Endothelial cell of umbilical vein (primary cell): ENCODE data around the gene AMHR2. TPM values are rescaled to one million over a fixed set of nuclear protein-coding genes. Genes with fewer than 3 reads are reported as not detected.

ENCODE experiments used
- BruUV-seq: library from RNA; stranded (reverse); fragments of 400-500 nt; replicated peaks from 2 replicates; lab custom pipeline; 2021; lab: Mats Ljungman, UMichigan
- CTCF ChIA-PET: fragments of 300-600, 350-600 bp; sonication (Branson Sonifier 250); formaldehyde crosslinking; loops from one replicate; lab custom pipeline; 2021; ENCODE audit warnings: antibody characterized with exemption, inconsistent platforms; lab: Charles Lee
- POLR2A ChIA-PET: fragments of 300-600, 350-600 bp; sonication (Branson Sonifier 250); formaldehyde crosslinking; loops from one replicate; lab custom pipeline; 2021; ENCODE audit warnings: antibody characterized with exemption, inconsistent platforms; lab: Charles Lee
- DNase-seq: peaks from one replicate; pipeline ENCODE4 v3.0.0-alpha.2; 2011; ENCODE audit warnings: low read depth, low spot score
- FAIRE-seq: peaks from 2 replicates; lab custom pipeline; 2011; peaks lifted over from hg19 to GRCh38; lab: Jason Lieb, UNC
- H2AFZ ChIP-seq: 2 replicates; pipeline ENCODE4 v1.6.0; 2012; ENCODE audit warnings: low read depth, low read length, control low read depth, inconsistent platforms
- H3K27ac ChIP-seq: 2 replicates; pipeline ENCODE4 v1.5.1; 2011; ENCODE audit warnings: low read depth, mild to moderate bottlenecking, control low read depth, low read length, moderate library complexity; ENCODE audit not compliant: insufficient read depth
- H3K27me3 ChIP-seq, 2 experiments: 2 replicates each; pipeline versions ENCODE4 v1.6.0 to v1.6.1; 2011; ENCODE audit warnings: low read length in 2 of 2, mixed read lengths in 1 of 2; ENCODE audit not compliant: control insufficient read depth in 2 of 2, insufficient read depth in 2 of 2
- H3K36me3 ChIP-seq, 2 experiments: 2 replicates in 1 of 2; 3 replicates in 1 of 2; pipeline ENCODE4 v1.5.1; 2011; ENCODE audit warnings: low read length in 2 of 2, mild to moderate bottlenecking in 1 of 2, moderate library complexity in 1 of 2; ENCODE audit not compliant: control insufficient read depth in 2 of 2, insufficient read depth in 2 of 2; ENCODE audit errors: extremely low read depth in 1 of 2
- H3K4me1 ChIP-seq: 3 replicates; pipeline ENCODE4 v1.5.1; 2011; ENCODE audit warnings: mild to moderate bottlenecking, low read length; ENCODE audit not compliant: control insufficient read depth, insufficient read depth; ENCODE audit errors: extremely low read depth
- H3K4me2 ChIP-seq: 2 replicates; pipeline ENCODE4 v1.6.1; 2011; ENCODE audit warnings: low read length, control low read depth, mixed read lengths; ENCODE audit not compliant: insufficient read depth
- H3K4me3 ChIP-seq, 3 experiments: fragments of 200-600 bp in 1 of 3; sonication (generic), shearing (Covaris generic) in 1 of 3; replicated peaks in 1 of 3; 2 replicates each; pipeline ENCODE4 v1.5.1; 2011 to 2016; ENCODE audit warnings: control low read depth in 3 of 3, low read length in 3 of 3, mild to moderate bottlenecking in 2 of 3, inconsistent platforms in 1 of 3, low read depth in 1 of 3, moderate library complexity in 1 of 3; ENCODE audit not compliant: insufficient read depth in 1 of 3
- H3K79me2 ChIP-seq: 2 replicates; pipeline ENCODE4 v1.6.0; 2012; ENCODE audit warnings: low read length, inconsistent platforms; ENCODE audit not compliant: control insufficient read depth, insufficient read depth
- H3K9ac ChIP-seq: replicated peaks from 2 replicates; pipeline ENCODE3; 2011; ENCODE audit warnings: low read length, control low read depth; ENCODE audit not compliant: insufficient read depth; ENCODE audit errors: extremely low read depth
- H3K9me1 ChIP-seq: replicated peaks from 3 replicates; pipeline ENCODE4 v1.6.0; 2011; ENCODE audit warnings: mild to moderate bottlenecking, low read length; ENCODE audit not compliant: control insufficient read depth, insufficient read depth; ENCODE audit errors: extremely low read depth
- H3K9me3 ChIP-seq: replicated peaks from 2 replicates; pipeline ENCODE4 v1.5.1; 2012; ENCODE audit warnings: low read length, inconsistent platforms; ENCODE audit not compliant: control insufficient read depth, insufficient read depth
- H4K20me1 ChIP-seq: replicated peaks from 2 replicates; pipeline ENCODE3; 2011; ENCODE audit warnings: mild to moderate bottlenecking, low read length; ENCODE audit not compliant: control insufficient read depth, insufficient read depth; ENCODE audit errors: extremely low read depth
- EZH2 ChIP-seq: IDR thresholded peaks from 2 replicates; pipeline ENCODE4 v1.6.1; 2012; ENCODE audit warnings: borderline replicate concordance, low read depth, mild to moderate bottlenecking, moderate library complexity, low read length, inconsistent platforms; ENCODE audit not compliant: severe bottlenecking
- GATA2 ChIP-seq: IDR thresholded peaks from 2 replicates; pipeline ENCODE4 v1.7.0; 2011; ENCODE audit warnings: low read depth, mild to moderate bottlenecking, moderate library complexity, mixed read lengths, low read length; ENCODE audit not compliant: insufficient read length, insufficient read depth
- JUN ChIP-seq: IDR thresholded peaks from 2 replicates; pipeline ENCODE4 v1.6.1; 2011; ENCODE audit warnings: borderline replicate concordance, low read depth; ENCODE audit not compliant: insufficient read length, insufficient read depth
- MYC ChIP-seq: IDR thresholded peaks from one replicate; pipeline ENCODE4 v1.6.1; 2011; ENCODE audit warnings: mild to moderate bottlenecking, low read depth, low read length
- POLR2A ChIP-seq: IDR thresholded peaks from 2 replicates; pipeline ENCODE4 v1.6.1; 2012; ENCODE audit warnings: low read depth, mild to moderate bottlenecking, control low read depth, low read length
- POLR2AphosphoS5 ChIP-seq: IDR thresholded peaks from 2 replicates; pipeline ENCODE4 v1.6.1; 2012; ENCODE audit warnings: low read depth, mild to moderate bottlenecking, control low read depth, low read length, moderate library complexity; ENCODE audit not compliant: insufficient read depth
- dilution Hi-C: fragments of 300-500 bp; cut with MboI; formaldehyde crosslinking; loops from one replicate; pipeline ENCODE4 v1.15.0; 2019; ENCODE audit warnings: low sequenced_read_pairs; ENCODE audit not compliant: extremely low pct_ligation_motif_present
- intact Hi-C: fragments of 100-400 bp; cut with micrococcal nuclease; formaldehyde crosslinking; loops from one replicate; pipeline ENCODE4 v1.10.0; 2022
- polyA plus RNA-seq, 4 experiments: library from polyadenylated mRNA; depleted of rRNA in 3 of 4; stranded (reverse) in 3 of 4; unstranded in 1 of 4; fragments of >200 nt; gene quantifications; 2 replicates each; pipeline versions ENCODE4 v1.2.1 to v1.2.3, GENCODE V29; 2011 to 2012; ENCODE audit warnings: missing spikeins in 1 of 4
- total RNA-seq: library from RNA; stranded (reverse); gene quantifications from 2 replicates; pipeline ENCODE4 v1.2.3, GENCODE V29; 2021
- TF ChIP-seq, protein P1 (sequence below): IDR thresholded peaks from 2 replicates; pipeline ENCODE4 v1.6.1; 2011; ENCODE audit not compliant: insufficient read depth, insufficient read length

AMHR2 gene
- total and polyA plus RNA-seq, 2 donors (not counting 3 experiments of a cell fraction or from before 2014, with no cell fraction given), result not detected

DNA sequence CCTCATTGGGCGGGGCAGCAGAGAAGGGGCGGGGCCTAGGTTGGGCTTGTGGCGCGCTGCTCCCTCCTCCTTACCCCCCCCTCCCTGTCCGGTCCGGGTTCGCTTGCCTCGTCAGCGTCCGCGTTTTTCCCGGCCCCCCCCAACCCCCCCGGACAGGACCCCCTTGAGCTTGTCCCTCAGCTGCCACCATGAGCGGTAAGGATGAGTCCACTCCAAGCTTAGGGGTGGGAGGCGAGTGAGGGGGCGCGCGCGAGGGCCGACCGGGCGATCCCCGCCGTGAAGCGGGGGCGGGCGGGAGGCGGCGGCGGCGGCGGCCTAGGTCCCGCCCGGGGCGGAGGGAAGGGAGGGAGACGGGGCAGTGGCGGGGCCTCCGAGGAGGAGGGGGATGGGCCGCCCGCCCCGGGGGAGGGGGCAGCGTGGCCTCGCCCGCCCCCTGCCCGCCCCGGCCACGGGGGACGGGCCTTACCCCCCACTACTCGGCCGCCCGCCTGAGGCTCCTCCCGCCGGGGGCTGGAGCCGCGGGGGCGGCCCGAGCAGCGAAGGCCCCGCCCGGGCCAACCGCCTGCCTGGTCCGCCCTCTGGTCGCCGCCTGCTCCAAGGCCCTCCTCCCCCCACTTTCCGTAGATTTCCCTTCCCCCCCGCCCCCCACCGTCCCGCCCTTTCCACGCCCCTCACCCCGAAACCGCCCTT lies 43.4 kb upstream of the AMHR2 start, which contains the start of gene SP1:
Gene SP1, plus strand, starts transcription at position 73 of the 690 bp plus-strand sequence. Its CDS starts 116 bp downstream, at position 189.
- Histone ChIP-seq H3K36me3 (peaks cover 6 to 12% of the 10 kb centered on the region in 2 experiments), H3K4me3 (peak within 1 kb of the TSS; percentile 48 to 81 (median 55)), H3K9me3 (no peaks in the 10 kb centered on the region), H3K9ac (peak within 1 kb of the TSS; percentile 81), H4K20me1 (no peaks in the 10 kb centered on the region), H3K9me1 (no peaks in the 10 kb centered on the region), H3K27me3 (no peaks in the 10 kb centered on the region), H3K79me2 (peaks cover 27% of the 10 kb centered on the region), H3K27ac (peak within 1 kb of the TSS; percentile 76), H3K4me1 (peaks cover 30% of the 10 kb centered on the region), H2AFZ (peak within 1 kb of the TSS; percentile 73), H3K4me2 (peak within 1 kb of the TSS; percentile 92)
- no peak for FAIRE-seq
- intact Hi-C loops, result loop anchor here (1.0 kb wide), 3 partner anchors 28 to 61 kb away; partner anchors contain the start of gene PRR13
- DNase-seq, result peak; percentile 88
- ChIA-PET CTCF (interaction anchor here (0.8 to 4.2 kb wide), 10 partner anchors 27 to 167 kb away, joined by 3 to 87 read pairs (median 5); partner anchors contain the start of genes AAAS and PRR13), POLR2A (interaction anchor here (0.5 to 1.6 kb wide), 6 partner anchors 28 to 121 kb away, joined by 3 to 7 read pairs (median 3); partner anchors contain the start of gene TARBP2)
- BruUV-seq, result no TSS peak
- TF ChIP-seq JUN (no peak), GATA2 (no peak), POLR2AphosphoS5 (peak; percentile 40), EZH2 (no peak), MYC (no peak), POLR2A (peak; percentile 50)
- TF ChIP-seq, protein P1, sequence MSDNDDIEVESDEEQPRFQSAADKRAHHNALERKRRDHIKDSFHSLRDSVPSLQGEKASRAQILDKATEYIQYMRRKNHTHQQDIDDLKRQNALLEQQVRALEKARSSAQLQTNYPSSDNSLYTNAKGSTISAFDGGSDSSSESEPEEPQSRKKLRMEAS, result no peak
- dilution Hi-C loops, result no loop called here
